H1 (cell line): ENCODE measurements around the gene TNNC1. TPM values are rescaled to one million over a fixed set of nuclear protein-coding genes. Genes with fewer than 3 reads are reported as not detected.

Experiments
- CTCF ChIA-PET: fragments of 300-600 bp; sonication (Branson Sonifier 250); formaldehyde crosslinking; loops from one replicate; lab custom pipeline; 2021; ENCODE audit not compliant: partially characterized antibody; lab: Charles Lee
- POLR2A ChIA-PET: fragments of 300-600 bp; sonication (Branson Sonifier 250); formaldehyde crosslinking; loops from one replicate; lab custom pipeline; 2021; ENCODE audit warnings: inconsistent platforms; ENCODE audit not compliant: partially characterized antibody; lab: Charles Lee
- DNase-seq, 2 experiments: peaks; one replicate each; pipeline versions ENCODE4 v3.0.0 to v3.0.0-alpha.2; 2010 to 2022; ENCODE audit warnings: low spot score in 2 of 2, low read depth in 1 of 2, mixed read lengths in 1 of 2
- FAIRE-seq: peaks from 2 replicates; lab custom pipeline; 2011; peaks lifted over from hg19 to GRCh38; lab: Jason Lieb, UNC
- H2AFZ ChIP-seq: 2 replicates; pipeline ENCODE4 v1.8.1; 2012; ENCODE audit warnings: low read length, inconsistent platforms
- H2AK5ac ChIP-seq: 2 replicates; pipeline ENCODE4 v1.6.1; 2013; ENCODE audit warnings: low read depth, low read length
- H2BK120ac ChIP-seq: replicated peaks from 2 replicates; pipeline ENCODE3; 2013; ENCODE audit warnings: low read depth, low read length, inconsistent platforms
- H2BK12ac ChIP-seq: 2 replicates; pipeline ENCODE4 v1.6.1; 2013; ENCODE audit warnings: low read depth, low read length
- H2BK15ac ChIP-seq: 2 replicates; pipeline ENCODE4 v1.6.1; 2013; ENCODE audit warnings: low read length
- H2BK20ac ChIP-seq: 2 replicates; pipeline ENCODE4 v1.6.1; 2013; ENCODE audit warnings: low read length
- H2BK5ac ChIP-seq: 2 replicates; pipeline ENCODE4 v1.6.1; 2013; ENCODE audit warnings: low read depth, low read length
- H3K14ac ChIP-seq: 2 replicates; pipeline ENCODE4 v1.6.1; 2013; ENCODE audit warnings: inconsistent platforms; ENCODE audit not compliant: insufficient read length
- H3K18ac ChIP-seq: 2 replicates; pipeline ENCODE4 v1.6.1; 2013; ENCODE audit warnings: low read length; ENCODE audit errors: extremely low read depth
- H3K23ac ChIP-seq: 2 replicates; pipeline ENCODE4 v1.6.1; 2013; ENCODE audit warnings: inconsistent platforms; ENCODE audit not compliant: insufficient read length
- H3K23me2 ChIP-seq: 2 replicates; pipeline ENCODE4 v1.6.1; 2013; ENCODE audit warnings: low read depth, low read length
- H3K27ac ChIP-seq: 2 replicates; pipeline ENCODE4 v1.6.1; 2011; ENCODE audit warnings: low read depth, low read length, inconsistent platforms
- H3K27me3 ChIP-seq, 4 experiments: replicated peaks in 1 of 4; 1 replicate in 1 of 4; 2 replicates in 3 of 4; pipeline versions ENCODE4 v1.6.1 to v1.8.1; 2011 to 2013; ENCODE audit warnings: low read length in 3 of 4, mild to moderate bottlenecking in 3 of 4, inconsistent platforms in 2 of 4, mixed read lengths in 2 of 4, moderate library complexity in 1 of 4; ENCODE audit not compliant: control insufficient read depth in 3 of 4, insufficient read depth in 3 of 4; ENCODE audit errors: extremely low read depth in 1 of 4
- H3K36me3 ChIP-seq, 4 experiments: 2 replicates each; pipeline versions ENCODE4 v1.6.1 to v1.8.1; 2011 to 2013; ENCODE audit warnings: mild to moderate bottlenecking in 4 of 4, low read length in 3 of 4, moderate library complexity in 2 of 4, control low read depth in 1 of 4, inconsistent platforms in 1 of 4; ENCODE audit not compliant: insufficient read depth in 4 of 4, control insufficient read depth in 2 of 4
- H3K4ac ChIP-seq: replicated peaks from 2 replicates; pipeline ENCODE3; 2013; ENCODE audit warnings: low read length, low read depth, mixed read lengths, inconsistent platforms; ENCODE audit not compliant: insufficient read length
- H3K4me1 ChIP-seq, 4 experiments: replicated peaks in 1 of 4; 1 replicate in 1 of 4; 2 replicates in 3 of 4; pipeline versions ENCODE4 v1.6.1 to v1.8.1; 2011 to 2013; ENCODE audit warnings: low read length in 3 of 4, inconsistent platforms in 2 of 4, mixed read lengths in 1 of 4; ENCODE audit not compliant: insufficient read depth in 4 of 4, control insufficient read depth in 3 of 4
- H3K4me2 ChIP-seq, 2 experiments: 2 replicates each; pipeline versions ENCODE4 v1.6.1 to v1.8.1; 2011 to 2013; ENCODE audit warnings: low read depth in 2 of 2, low read length in 2 of 2, control low read depth in 1 of 2, inconsistent platforms in 1 of 2, mild to moderate bottlenecking in 1 of 2; ENCODE audit not compliant: insufficient read depth in 1 of 2
- H3K4me3 ChIP-seq, 4 experiments: fragments of 200-600, 300-600 bp in 1 of 4; sonication (generic), shearing (Covaris generic), sonication (Bioruptor Twin) in 1 of 4; 2 replicates each; pipeline versions ENCODE4 v1.5.1 to v1.8.1; 2011 to 2016; ENCODE audit warnings: low read length in 4 of 4, low read depth in 3 of 4, control low read depth in 2 of 4, inconsistent platforms in 2 of 4, mild to moderate bottlenecking in 2 of 4, mixed read lengths in 1 of 4, moderate library complexity in 1 of 4; ENCODE audit not compliant: insufficient read depth in 2 of 4; ENCODE audit errors: extremely low read depth in 1 of 4
- H3K56ac ChIP-seq: replicated peaks from 2 replicates; pipeline ENCODE3; 2013; ENCODE audit warnings: low read depth, mild to moderate bottlenecking, mixed read lengths, low read length, inconsistent platforms; ENCODE audit not compliant: insufficient read length
- H3K79me1 ChIP-seq: 2 replicates; pipeline ENCODE4 v1.6.1; 2013; ENCODE audit warnings: low read depth, low read length, control low read depth
- H3K79me2 ChIP-seq, 2 experiments: 2 replicates each; pipeline versions ENCODE4 v1.6.1 to v1.8.1; 2012 to 2013; ENCODE audit warnings: low read length in 2 of 2, mild to moderate bottlenecking in 2 of 2, inconsistent platforms in 1 of 2; ENCODE audit not compliant: insufficient read depth in 2 of 2, control insufficient read depth in 1 of 2
- H3K9ac ChIP-seq, 4 experiments: replicated peaks in 1 of 4; 1 replicate in 1 of 4; 2 replicates in 3 of 4; pipeline versions ENCODE4 v1.6.1 to v1.8.1; 2011 to 2013; ENCODE audit warnings: low read depth in 3 of 4, low read length in 3 of 4, control low read depth in 2 of 4, mild to moderate bottlenecking in 2 of 4, moderate library complexity in 2 of 4, inconsistent platforms in 1 of 4; ENCODE audit errors: extremely low read depth in 1 of 4
- H3K9me3 ChIP-seq, 2 experiments: 2 replicates each; pipeline versions ENCODE4 v1.6.1 to v1.8.1; 2012 to 2013; ENCODE audit warnings: mild to moderate bottlenecking in 2 of 2, moderate library complexity in 2 of 2, control low read depth in 1 of 2, inconsistent platforms in 1 of 2, low read depth in 1 of 2, low read length in 1 of 2, mixed read lengths in 1 of 2; ENCODE audit not compliant: insufficient read depth in 2 of 2
- H4K20me1 ChIP-seq, 2 experiments: replicated peaks in 1 of 2; 2 replicates each; pipeline versions ENCODE3 to v1.8.1; 2011 to 2013; ENCODE audit warnings: inconsistent platforms in 2 of 2, low read length in 2 of 2, mild to moderate bottlenecking in 1 of 2; ENCODE audit not compliant: insufficient read depth in 2 of 2, control insufficient read depth in 1 of 2
- H4K5ac ChIP-seq: 2 replicates; pipeline ENCODE4 v1.6.1; 2013; ENCODE audit warnings: low read length, low read depth, mixed read lengths, inconsistent platforms; ENCODE audit not compliant: insufficient read length
- H4K8ac ChIP-seq: 2 replicates; pipeline ENCODE4 v1.8.0; 2013; ENCODE audit warnings: mild to moderate bottlenecking, moderate library complexity, low read length, inconsistent platforms; ENCODE audit not compliant: insufficient read depth; ENCODE audit errors: extremely low read depth
- H4K91ac ChIP-seq: replicated peaks from 2 replicates; pipeline ENCODE3; 2013; ENCODE audit warnings: low read length, mixed read lengths, inconsistent platforms; ENCODE audit not compliant: insufficient read length
- ASH2L ChIP-seq: fragments of 200-600, 300-600 bp; sonication (generic); IDR thresholded peaks from one replicate; pipeline ENCODE4 v1.7.1; 2017; ENCODE audit warnings: low read length
- CBX8 ChIP-seq: fragments of 300-800, 300-1000 bp; sonication (generic); IDR thresholded peaks from 2 replicates; pipeline ENCODE4 v1.7.1; 2016; ENCODE audit warnings: low read depth, low read length, borderline replicate concordance
- CHD2 ChIP-seq: IDR thresholded peaks from 2 replicates; pipeline ENCODE4 v1.6.1; 2012; ENCODE audit warnings: low read length, improper control_type of control experiment
- EZH2 ChIP-seq: fragments of 200-600 bp; sonication (generic); IDR thresholded peaks from 2 replicates; pipeline ENCODE4 v1.7.1; 2012; ENCODE audit warnings: low read depth, mild to moderate bottlenecking, moderate library complexity, low read length, inconsistent platforms; ENCODE audit not compliant: severe bottlenecking
- KDM1A ChIP-seq: fragments of 200-600, 300-600 bp; sonication (generic); IDR thresholded peaks from 2 replicates; pipeline ENCODE4 v1.7.1; 2016; ENCODE audit warnings: mild to moderate bottlenecking, low read length, borderline replicate concordance
- RAD21 ChIP-seq, 2 experiments: IDR thresholded peaks in 1 of 2; conservative IDR thresholded peaks in 1 of 2; 2 replicates each; pipeline ENCODE4 v1.6.1; 2011; ENCODE audit warnings: low read depth in 2 of 2, low read length in 2 of 2, improper control_type of control experiment in 1 of 2, inconsistent platforms in 1 of 2, mild to moderate bottlenecking in 1 of 2, moderate library complexity in 1 of 2
- SAP30 ChIP-seq: fragments of 300-600 bp; sonication (generic); IDR thresholded peaks from 2 replicates; pipeline ENCODE4 v1.7.1; 2012; ENCODE audit warnings: low read length, moderate library complexity, mild to moderate bottlenecking, inconsistent platforms; ENCODE audit not compliant: insufficient read depth, insufficient replicate concordance
- SIRT6 ChIP-seq: IDR thresholded peaks from one replicate; pipeline ENCODE4 v1.7.1; 2012; ENCODE audit warnings: low read length, inconsistent platforms
- SP2 ChIP-seq: IDR thresholded peaks from 2 replicates; pipeline ENCODE4 v1.6.1; 2012; ENCODE audit warnings: mild to moderate bottlenecking, low read length, inconsistent platforms
- TAF7 ChIP-seq: optimal IDR thresholded peaks from 2 replicates; pipeline ENCODE3; 2011; ENCODE audit warnings: low read depth, mild to moderate bottlenecking, inconsistent platforms, low read length, moderate library complexity, borderline replicate concordance
- whole genome bisulfite sequencing, 2 experiments: shearing (Covaris generic) in 1 of 2; methylation state at CpG; one replicate each; pipeline versions ENCODE4 v1.1.6 to v1.1.7; 2013 to 2015; ENCODE audit warnings: low lambda C conversion rate in 2 of 2, mixed read lengths in 2 of 2, inconsistent platforms in 1 of 2, low coverage in 1 of 2, missing lambda C conversion rate in 1 of 2; ENCODE audit not compliant: insufficient replicate concordance in 2 of 2, insufficient coverage in 1 of 2, insufficient read length in 1 of 2; ENCODE audit errors: extremely low coverage in 1 of 2, missing lambda C conversion rate in 1 of 2; 5-methylcytosine and 5-hydroxymethylcytosine counted together
- polyA plus RNA-seq, 7 experiments: library from polyadenylated mRNA; depleted of rRNA in 3 of 7; stranded (reverse) in 5 of 7; unstranded in 2 of 7; fragments of >200 nt in 5 of 7; fragments of 200-250 nt in 2 of 7; gene quantifications; 1 replicate in 5 of 7; 2 replicates in 1 of 7; 4 replicates in 1 of 7; pipeline versions ENCODE4 v1.2.1 to v1.2.3, GENCODE V29; 2011 to 2013; ENCODE audit warnings: missing spikeins in 2 of 7, mixed read lengths in 2 of 7
- total RNA-seq: library from RNA; stranded (reverse); fragmentation: NEBNext Ultra II Directional; extraction: Animal tissue kit (Norgen Biotek cat#: 25700); gene quantifications from 2 replicates; pipeline ENCODE4 v1.2.1, GENCODE V29; 2021
- TF ChIP-seq, protein P1 (sequence below), 3 experiments: IDR thresholded peaks; 1 replicate in 2 of 3; 2 replicates in 1 of 3; pipeline versions ENCODE4 v1.5.1 to v1.6.1; 2011; ENCODE audit warnings: low read length in 3 of 3, mild to moderate bottlenecking in 3 of 3, inconsistent platforms in 2 of 3, low read depth in 1 of 3, moderate library complexity in 1 of 3; ENCODE audit not compliant: insufficient read depth in 1 of 3; ENCODE audit errors: control extremely low read depth in 1 of 3

Gene TNNC1
- total and polyA plus RNA-seq, 2 of the 8 experiments (the other 6 are each of a cell fraction or from before 2014, with no cell fraction given), result 5.8 to 16.4 TPM

DNA sequence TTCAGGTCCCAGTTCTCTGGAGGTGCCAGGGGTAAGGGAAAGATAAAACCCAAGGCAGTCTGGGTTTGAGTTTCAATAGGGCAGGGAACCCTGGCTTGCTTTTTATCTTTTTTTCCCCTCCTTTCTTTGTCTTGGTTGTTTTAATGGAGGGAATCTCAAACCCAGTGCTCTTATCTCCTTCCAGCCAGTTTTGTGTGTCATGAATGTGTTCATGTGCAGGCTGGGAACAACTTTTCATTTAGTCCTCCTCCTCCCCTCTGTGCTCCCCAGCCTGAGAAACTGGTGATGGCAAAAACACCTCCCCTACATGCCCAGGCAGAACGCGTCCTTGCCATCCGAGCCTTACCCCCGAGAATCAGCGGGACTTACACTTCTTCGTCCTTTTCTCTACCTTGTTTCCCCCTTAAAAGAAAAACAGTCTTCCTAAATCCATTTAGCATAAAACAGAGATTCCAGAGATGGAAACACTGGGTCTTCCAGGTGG is 19.8 kb downstream of the TNNC1 start:
- H2AFZ ChIP-seq, result no peak overlapping the region
- FAIRE-seq, result no peak
- no peak for DNase-seq
- H3K14ac ChIP-seq, result no peak overlapping the region
- no peak overlapping the region for H2BK120ac ChIP-seq
- H3K56ac ChIP-seq, result no peak overlapping the region
- no peaks in the 10 kb centered on the region for H3K79me1 ChIP-seq
- H3K4ac ChIP-seq, result no peak overlapping the region
- H4K5ac ChIP-seq, result no peak overlapping the region
- no peak overlapping the region for H2BK5ac ChIP-seq
- no peaks in the 10 kb centered on the region for H3K27me3 ChIP-seq
- CTCF ChIA-PET, result interaction anchor here (0.7 to 1.4 kb wide), 4 partner anchors 22 to 326 kb away, joined by 3 to 4 read pairs (median 3); no protein-coding TSS in a partner anchor
- H3K9ac ChIP-seq, result no peak overlapping the region
- H3K27ac ChIP-seq, result no peak overlapping the region
- peaks cover 0 to 2% (median 0%) of the 10 kb centered on the region in 4 experiments; a peak in 1 of 7 replicates for H3K4me1 ChIP-seq
- H3K4me3 ChIP-seq, result no peak overlapping the region
- no peak overlapping the region for H3K4me2 ChIP-seq
- H3K36me3 ChIP-seq, result no peaks in the 10 kb centered on the region
- H2BK12ac ChIP-seq, result no peak overlapping the region
- H4K91ac ChIP-seq, result peak overlapping the region; percentile 16
- POLR2A ChIA-PET, result interaction anchor here (10.5 kb wide), 1 partner anchor 12 kb away, joined by 112 read pairs; the partner anchor contains the start of gene SEMA3G
- H2AK5ac ChIP-seq, result no peak overlapping the region
- no peak overlapping the region for H2BK15ac ChIP-seq
- WGBS, 2 experiments, result 97% methylated on average over 6 of the region's 6 CpGs; no CpG with 5 or more reads in 1 of the 2 experiments
- no peaks in the 10 kb centered on the region for H3K23me2 ChIP-seq
- H3K23ac ChIP-seq, result no peak overlapping the region
- no peak overlapping the region for H4K8ac ChIP-seq
- H3K79me2 ChIP-seq, result no peaks in the 10 kb centered on the region
- H3K18ac ChIP-seq, result no peak overlapping the region; the same call in 1 of the 2 replicates
- no peaks in the 10 kb centered on the region for H3K9me3 ChIP-seq
- H4K20me1 ChIP-seq, result no peaks in the 10 kb centered on the region
- no peak overlapping the region for H2BK20ac ChIP-seq
- no peak for TF ChIP-seq SP2
- no peak for TF ChIP-seq EZH2
- no peak for TF ChIP-seq SAP30
- TF ChIP-seq CBX8, result no peak
- TF ChIP-seq RAD21 (IDR thresholded peaks at IDR 0.05 in 1 of 2, conservative IDR thresholded peaks at IDR 0.05 in 1 of 2; ENCODE audit: low read depth in 2 of 2, low read length in 2 of 2), result no peak
- TF ChIP-seq KDM1A, result no peak
- no peak for TF ChIP-seq SIRT6
- TF ChIP-seq CHD2, result no peak
- TF ChIP-seq TAF7, result no peak
- no peak for TF ChIP-seq ASH2L
- TF ChIP-seq, protein P1, sequence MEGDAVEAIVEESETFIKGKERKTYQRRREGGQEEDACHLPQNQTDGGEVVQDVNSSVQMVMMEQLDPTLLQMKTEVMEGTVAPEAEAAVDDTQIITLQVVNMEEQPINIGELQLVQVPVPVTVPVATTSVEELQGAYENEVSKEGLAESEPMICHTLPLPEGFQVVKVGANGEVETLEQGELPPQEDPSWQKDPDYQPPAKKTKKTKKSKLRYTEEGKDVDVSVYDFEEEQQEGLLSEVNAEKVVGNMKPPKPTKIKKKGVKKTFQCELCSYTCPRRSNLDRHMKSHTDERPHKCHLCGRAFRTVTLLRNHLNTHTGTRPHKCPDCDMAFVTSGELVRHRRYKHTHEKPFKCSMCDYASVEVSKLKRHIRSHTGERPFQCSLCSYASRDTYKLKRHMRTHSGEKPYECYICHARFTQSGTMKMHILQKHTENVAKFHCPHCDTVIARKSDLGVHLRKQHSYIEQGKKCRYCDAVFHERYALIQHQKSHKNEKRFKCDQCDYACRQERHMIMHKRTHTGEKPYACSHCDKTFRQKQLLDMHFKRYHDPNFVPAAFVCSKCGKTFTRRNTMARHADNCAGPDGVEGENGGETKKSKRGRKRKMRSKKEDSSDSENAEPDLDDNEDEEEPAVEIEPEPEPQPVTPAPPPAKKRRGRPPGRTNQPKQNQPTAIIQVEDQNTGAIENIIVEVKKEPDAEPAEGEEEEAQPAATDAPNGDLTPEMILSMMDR (IDR thresholded peaks at IDR 0.05; ENCODE audit: control extremely low read depth in 1 of 3, insufficient read depth in 1 of 3, low read depth in 1 of 3, low read length in 3 of 3), result no peak
